Astrocyte (in vitro differentiated cells and primary cell): ENCODE data around the gene PTX3. TPM values are rescaled to one million over a fixed set of nuclear protein-coding genes. Genes with fewer than 3 reads are reported as not detected.

Experiments
- DNase-seq: peaks from one replicate; pipeline ENCODE4 v3.0.0-alpha.2; 2010; ENCODE audit warnings: low read depth
- FAIRE-seq: peaks from 2 replicates; lab custom pipeline; 2011; peaks lifted over from hg19 to GRCh38; lab: Jason Lieb, UNC
- H2AFZ ChIP-seq: 2 replicates; pipeline ENCODE4 v1.6.0; 2012; ENCODE audit warnings: low read depth, low read length, inconsistent platforms
- H3K27ac ChIP-seq: 2 replicates; pipeline ENCODE4 v1.5.1; 2011; ENCODE audit warnings: low read depth, low read length, inconsistent platforms
- H3K27me3 ChIP-seq: 2 replicates; pipeline ENCODE4 v1.6.0; 2011; ENCODE audit warnings: low read length, inconsistent platforms; ENCODE audit not compliant: insufficient read depth
- H3K36me3 ChIP-seq: 2 replicates; pipeline ENCODE4 v1.5.1; 2011; ENCODE audit warnings: low read length, inconsistent platforms; ENCODE audit not compliant: insufficient read depth
- H3K4me1 ChIP-seq: 2 replicates; pipeline ENCODE4 v1.5.1; 2011; ENCODE audit warnings: low read length, inconsistent platforms; ENCODE audit not compliant: insufficient read depth
- H3K4me2 ChIP-seq: 2 replicates; pipeline ENCODE4 v1.6.0; 2012; ENCODE audit warnings: low read length, inconsistent platforms
- H3K4me3 ChIP-seq: 2 replicates; pipeline ENCODE4 v1.5.1; 2011; ENCODE audit warnings: low read depth, mild to moderate bottlenecking, low read length, inconsistent platforms; ENCODE audit not compliant: insufficient read depth
- H3K79me2 ChIP-seq: 2 replicates; pipeline ENCODE4 v1.6.0; 2012; ENCODE audit warnings: mild to moderate bottlenecking, low read length, inconsistent platforms; ENCODE audit not compliant: insufficient read depth
- H3K9ac ChIP-seq: 2 replicates; pipeline ENCODE4 v1.6.0; 2012; ENCODE audit warnings: mild to moderate bottlenecking, low read length, inconsistent platforms
- H3K9me3 ChIP-seq: 2 replicates; pipeline ENCODE4 v1.5.1; 2012; ENCODE audit warnings: low read depth, mild to moderate bottlenecking, low read length, inconsistent platforms; ENCODE audit not compliant: insufficient read depth
- H4K20me1 ChIP-seq: 2 replicates; pipeline ENCODE4 v1.6.0; 2012; ENCODE audit warnings: low read length, inconsistent platforms; ENCODE audit not compliant: insufficient read depth
- H3K27ac Mint-ChIP-seq: one replicate; pipeline ENCODE4 v1.8.0; 2021; ENCODE audit warnings: mild to moderate bottlenecking, mixed read lengths; ENCODE audit not compliant: unreplicated experiment
- H3K27me3 Mint-ChIP-seq: one replicate; pipeline ENCODE4 v1.8.0; 2021; ENCODE audit warnings: low read depth, mixed read lengths; ENCODE audit not compliant: unreplicated experiment
- H3K36me3 Mint-ChIP-seq: one replicate; pipeline ENCODE4 v1.8.0; 2021; ENCODE audit warnings: low read depth, mixed read lengths; ENCODE audit not compliant: unreplicated experiment
- H3K4me1 Mint-ChIP-seq: one replicate; pipeline ENCODE4 v1.8.0; 2021; ENCODE audit warnings: low read depth, mixed read lengths; ENCODE audit not compliant: unreplicated experiment
- H3K4me3 Mint-ChIP-seq: one replicate; pipeline ENCODE4 v1.8.0; 2021; ENCODE audit warnings: mild to moderate bottlenecking, moderate library complexity, mixed read lengths; ENCODE audit not compliant: unreplicated experiment
- H3K9me3 Mint-ChIP-seq: one replicate; pipeline ENCODE4 v1.8.0; 2021; ENCODE audit warnings: mild to moderate bottlenecking, mixed read lengths; ENCODE audit not compliant: unreplicated experiment
- EZH2 ChIP-seq: IDR thresholded peaks from 2 replicates; pipeline ENCODE4 v1.6.1; 2012; ENCODE audit warnings: mild to moderate bottlenecking, low read length, inconsistent platforms; ENCODE audit not compliant: insufficient read depth
- total RNA-seq: library from RNA; stranded (reverse); gene quantifications from 2 replicates; pipeline ENCODE4 v1.2.1, GENCODE V29; 2021
- TF ChIP-seq, protein P1 (sequence below): IDR thresholded peaks from 2 replicates; pipeline ENCODE4 v1.5.1; 2011; ENCODE audit warnings: low read depth, mild to moderate bottlenecking, inconsistent platforms, low read length, moderate library complexity; ENCODE audit not compliant: insufficient read depth

Gene PTX3
- total RNA-seq, 1 donor from 2014 or later: 4.7 TPM

GRCh38 chr3:157417247-157417646 is 19.4 kb upstream of the PTX3 start:
- Histone ChIP-seq H3K9me3 (no peaks in the 10 kb centered on the region), H3K4me1 (peaks cover 12% of the 10 kb centered on the region), H2AFZ (no peak overlapping the region), H3K4me3 (no peak overlapping the region), H3K79me2 (no peaks in the 10 kb centered on the region), H3K36me3 (peaks cover 10% of the 10 kb centered on the region), H4K20me1 (no peaks in the 10 kb centered on the region), H3K27ac (peak overlapping the region; percentile 28), H3K4me2 (peak overlapping the region; percentile 72), H3K27me3 (no peaks in the 10 kb centered on the region), H3K9ac (no peak overlapping the region)
- Mint-ChIP-seq H3K36me3 (peaks cover 4% of the 10 kb centered on the region), H3K4me1 (peaks cover 22% of the 10 kb centered on the region), H3K27me3 (no peaks in the 10 kb centered on the region), H3K27ac (no peak overlapping the region), H3K4me3 (no peak overlapping the region), H3K9me3 (no peaks in the 10 kb centered on the region)
- TF ChIP-seq, protein P1, sequence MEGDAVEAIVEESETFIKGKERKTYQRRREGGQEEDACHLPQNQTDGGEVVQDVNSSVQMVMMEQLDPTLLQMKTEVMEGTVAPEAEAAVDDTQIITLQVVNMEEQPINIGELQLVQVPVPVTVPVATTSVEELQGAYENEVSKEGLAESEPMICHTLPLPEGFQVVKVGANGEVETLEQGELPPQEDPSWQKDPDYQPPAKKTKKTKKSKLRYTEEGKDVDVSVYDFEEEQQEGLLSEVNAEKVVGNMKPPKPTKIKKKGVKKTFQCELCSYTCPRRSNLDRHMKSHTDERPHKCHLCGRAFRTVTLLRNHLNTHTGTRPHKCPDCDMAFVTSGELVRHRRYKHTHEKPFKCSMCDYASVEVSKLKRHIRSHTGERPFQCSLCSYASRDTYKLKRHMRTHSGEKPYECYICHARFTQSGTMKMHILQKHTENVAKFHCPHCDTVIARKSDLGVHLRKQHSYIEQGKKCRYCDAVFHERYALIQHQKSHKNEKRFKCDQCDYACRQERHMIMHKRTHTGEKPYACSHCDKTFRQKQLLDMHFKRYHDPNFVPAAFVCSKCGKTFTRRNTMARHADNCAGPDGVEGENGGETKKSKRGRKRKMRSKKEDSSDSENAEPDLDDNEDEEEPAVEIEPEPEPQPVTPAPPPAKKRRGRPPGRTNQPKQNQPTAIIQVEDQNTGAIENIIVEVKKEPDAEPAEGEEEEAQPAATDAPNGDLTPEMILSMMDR: no peak
- TF ChIP-seq EZH2: no peak
- no peak for DNase-seq
- no peak for FAIRE-seq

DNA sequence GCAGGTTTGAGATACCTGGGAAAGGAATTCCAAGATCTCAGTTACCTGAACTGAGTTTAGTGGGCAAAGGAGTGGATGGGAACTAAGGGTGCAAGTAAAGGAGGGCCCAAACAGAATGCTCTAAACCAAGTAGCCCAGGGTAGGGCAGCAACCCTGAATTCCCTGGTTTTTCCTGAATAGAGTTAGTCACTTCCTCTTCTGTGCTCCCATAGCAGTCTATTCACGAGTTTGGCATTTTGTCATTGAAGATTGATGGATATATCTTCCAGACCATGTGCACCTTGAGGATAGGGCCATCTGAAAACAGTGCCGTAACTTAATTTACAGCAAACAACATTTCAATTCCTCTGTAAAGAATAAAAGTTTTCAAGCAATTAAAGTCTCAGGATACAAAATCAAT is 18.5 kb upstream of the PTX3 start:
- H3K27ac ChIP-seq: peak overlapping the region; percentile 28
- peaks cover 5% of the 10 kb centered on the region for H3K36me3 ChIP-seq
- H4K20me1 ChIP-seq: no peaks in the 10 kb centered on the region
- Mint-ChIP-seq H3K27me3 (no peaks in the 10 kb centered on the region), H3K4me3 (no peak overlapping the region), H3K36me3 (no peaks in the 10 kb centered on the region), H3K27ac (no peak overlapping the region), H3K4me1 (peaks cover 22% of the 10 kb centered on the region), H3K9me3 (no peaks in the 10 kb centered on the region)
- FAIRE-seq: no peak
- H3K27me3 ChIP-seq: no peaks in the 10 kb centered on the region
- H3K4me1 ChIP-seq: peaks cover 14% of the 10 kb centered on the region
- H3K4me3 ChIP-seq: no peak overlapping the region
- H3K4me2 ChIP-seq: peak overlapping the region; percentile 72
- DNase-seq: peak; percentile 25
- no peak overlapping the region for H3K9ac ChIP-seq
- H3K9me3 ChIP-seq: no peaks in the 10 kb centered on the region
- TF ChIP-seq, protein P1: no peak
- no peak for TF ChIP-seq EZH2
- no peak overlapping the region for H2AFZ ChIP-seq
- H3K79me2 ChIP-seq: no peaks in the 10 kb centered on the region

DNA sequence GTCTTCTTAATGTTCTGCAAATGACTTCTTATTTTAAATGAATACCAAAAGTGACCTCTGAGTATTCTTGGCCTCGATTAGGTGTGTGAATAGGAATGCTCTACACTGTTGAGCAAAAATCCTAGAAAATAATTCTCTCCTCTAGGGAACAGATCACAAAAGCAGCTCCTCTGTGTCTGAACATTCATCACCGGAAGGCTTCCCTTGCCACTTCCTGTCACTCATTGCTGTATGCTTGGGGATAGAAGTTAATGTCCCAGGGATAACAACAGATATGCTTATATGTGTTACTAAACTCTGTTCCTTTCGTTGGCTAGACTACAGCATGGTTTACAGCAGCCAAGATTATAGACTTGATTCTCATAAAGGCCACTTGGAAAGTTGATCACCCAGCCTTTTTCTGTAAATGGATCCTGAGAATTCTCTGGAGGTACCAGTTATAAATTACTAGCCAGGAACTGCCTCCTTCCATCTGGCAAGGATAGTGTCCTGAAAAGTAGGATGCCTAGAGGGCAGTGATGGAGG is 16.0 kb upstream of the PTX3 start:
- peaks cover 27% of the 10 kb centered on the region for H3K4me1 Mint-ChIP-seq

More for the DNA sequence above, 16.0 kb upstream of the PTX3 start:
- H3K27ac ChIP-seq: no peak overlapping the region
- TF ChIP-seq EZH2: no peak
- TF ChIP-seq, protein P1: no peak
- H3K4me3 ChIP-seq: no peak overlapping the region
- H3K9me3 Mint-ChIP-seq: peaks cover 5% of the 10 kb centered on the region
- DNase-seq (no peak), FAIRE-seq (no peak)
- H3K79me2 ChIP-seq: no peaks in the 10 kb centered on the region
- H3K9me3 ChIP-seq: no peaks in the 10 kb centered on the region
- H3K36me3 Mint-ChIP-seq: peaks cover 2% of the 10 kb centered on the region
- no peak overlapping the region for H3K4me3 Mint-ChIP-seq
- H3K4me2 ChIP-seq: no peak overlapping the region
- H3K27me3 ChIP-seq: no peaks in the 10 kb centered on the region
- no peaks in the 10 kb centered on the region for H4K20me1 ChIP-seq
- H3K27ac Mint-ChIP-seq: no peak overlapping the region
- H3K36me3 ChIP-seq: no peaks in the 10 kb centered on the region
- H3K4me1 ChIP-seq: peaks cover 16% of the 10 kb centered on the region
- no peaks in the 10 kb centered on the region for H3K27me3 Mint-ChIP-seq
- H3K9ac ChIP-seq: no peak overlapping the region
- H2AFZ ChIP-seq: no peak overlapping the region
